HG02798 (cell line): Measurements from ENCODE around the gene SLN.
"Not testable (repeated sequence)": the region's sequence is repeated elsewhere in the genome, so short reads cannot be mapped to it uniquely, and the experiment has no call there.

Experiments used
- ATAC-seq: cut with Tn5 transposase; IDR thresholded peaks from one replicate; pipeline ENCODE4 v1.9.1; 2021; ENCODE audit warnings: mild to moderate bottlenecking; ENCODE audit not compliant: unreplicated experiment, poor library complexity

SLN gene

GRCh38 chr11:107711861-107712755 lies at the start of gene SLN:
Gene SLN (minus strand): TSS chr11:107712056.
- ATAC-seq = no peak

- not testable (repeated sequence) for ATAC-seq
Measured at GRCh38 chr11:107758719-107759355, 47.0 kb upstream of the SLN start.

DNA sequence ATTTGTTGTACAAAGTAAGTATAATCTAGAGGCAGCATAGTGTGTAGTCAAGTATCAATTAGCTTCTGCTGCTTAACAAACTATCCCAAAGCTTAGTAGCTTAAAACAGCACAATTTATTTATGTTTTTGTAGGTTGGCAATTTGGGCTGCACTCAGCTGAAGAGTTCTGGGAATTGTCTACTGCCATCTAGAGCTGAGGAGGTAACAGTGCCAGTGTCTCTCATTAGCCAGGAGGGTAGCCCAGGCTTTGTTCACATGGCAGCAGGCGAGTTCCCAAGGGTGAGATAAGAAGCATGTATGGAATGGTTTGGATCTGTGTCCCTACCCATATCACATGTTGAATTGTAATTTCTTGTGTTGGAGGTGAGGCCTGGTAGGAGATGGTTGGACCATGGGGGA lies 45.8 kb upstream of the SLN start:
- no peak for ATAC-seq

DNA sequence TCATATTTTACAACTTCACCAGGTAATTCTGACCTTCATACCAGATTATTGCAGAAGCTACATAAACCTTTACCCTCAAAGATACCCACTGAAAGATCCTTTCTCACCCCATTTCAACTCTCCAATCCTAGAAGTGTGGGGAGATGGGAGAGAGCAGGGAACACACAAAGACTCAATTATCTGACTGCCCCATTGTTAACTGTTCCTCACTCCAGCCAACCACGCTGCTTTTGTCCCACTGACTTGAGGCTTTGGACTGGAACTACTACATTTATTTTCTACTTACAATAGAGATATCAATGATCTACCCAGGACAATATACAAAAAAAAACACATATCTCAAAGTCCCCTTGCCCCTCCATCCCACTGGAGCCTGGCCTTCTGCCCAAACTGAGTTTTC lies 44.7 kb upstream of the SLN start:
- ATAC-seq = no peak

DNA sequence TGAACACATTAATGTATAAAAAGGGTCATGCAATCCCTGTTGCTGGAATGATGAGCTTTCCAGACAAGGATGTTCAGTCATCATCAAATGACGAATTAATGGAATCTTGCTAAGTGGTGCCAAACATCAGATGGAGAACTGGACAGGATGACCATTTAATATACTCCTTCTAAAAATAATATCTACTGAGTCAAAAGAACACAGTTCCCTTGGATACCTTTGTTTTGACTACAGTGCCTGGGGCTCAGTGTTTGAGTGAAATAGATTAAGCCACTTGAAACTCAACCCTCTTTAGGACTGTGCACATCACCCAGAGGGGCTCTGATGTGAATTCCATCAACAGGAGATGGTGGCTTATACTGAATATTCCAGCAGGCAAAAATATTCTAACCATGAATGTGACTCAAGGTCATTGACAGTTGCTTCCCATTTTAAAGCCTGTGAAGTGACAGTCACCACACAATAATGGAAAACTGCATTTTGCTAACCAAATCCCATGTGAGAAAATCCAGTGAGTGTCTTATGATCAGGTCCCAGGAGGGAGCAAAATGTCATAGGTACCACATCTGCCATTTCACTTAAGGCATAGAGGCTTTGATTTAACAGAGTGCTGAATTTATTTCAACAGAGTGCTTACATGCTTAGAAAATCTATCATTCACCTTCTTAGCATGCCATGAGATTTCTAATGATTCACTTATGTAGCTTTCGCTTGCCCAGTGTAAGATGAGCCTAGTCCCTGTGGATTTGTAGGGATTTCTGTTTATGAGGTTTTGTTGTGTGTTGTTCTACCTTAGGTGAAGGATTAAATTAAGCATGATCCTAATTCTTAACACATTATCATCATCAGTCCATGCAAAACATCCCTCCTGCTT lies 41.3 kb upstream of the SLN start:
- ATAC-seq = no peak

GRCh38 chr11:107752508-107752907 lies 40.7 kb upstream of the SLN start:
- ATAC-seq = no peak

DNA sequence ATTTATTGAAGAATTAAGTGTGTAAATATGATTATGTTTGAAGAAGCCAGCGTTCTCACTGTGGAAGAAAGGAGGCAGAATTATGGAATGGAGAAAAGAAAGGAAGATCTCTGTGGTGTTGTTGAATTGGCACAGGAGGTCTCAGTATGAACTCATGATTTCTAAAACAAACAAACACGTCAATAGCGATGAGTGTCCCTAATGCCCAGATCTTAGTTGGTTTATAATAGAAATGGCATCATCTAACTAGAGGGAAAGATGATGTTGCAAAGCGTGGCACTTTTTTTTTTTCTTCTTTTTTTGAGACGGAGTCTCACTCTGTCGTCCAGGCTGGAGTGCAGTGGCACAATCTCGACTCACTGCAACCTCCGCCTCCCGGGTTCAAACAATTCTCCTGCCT lies 39.2 kb upstream of the SLN start:
- no peak for ATAC-seq

DNA sequence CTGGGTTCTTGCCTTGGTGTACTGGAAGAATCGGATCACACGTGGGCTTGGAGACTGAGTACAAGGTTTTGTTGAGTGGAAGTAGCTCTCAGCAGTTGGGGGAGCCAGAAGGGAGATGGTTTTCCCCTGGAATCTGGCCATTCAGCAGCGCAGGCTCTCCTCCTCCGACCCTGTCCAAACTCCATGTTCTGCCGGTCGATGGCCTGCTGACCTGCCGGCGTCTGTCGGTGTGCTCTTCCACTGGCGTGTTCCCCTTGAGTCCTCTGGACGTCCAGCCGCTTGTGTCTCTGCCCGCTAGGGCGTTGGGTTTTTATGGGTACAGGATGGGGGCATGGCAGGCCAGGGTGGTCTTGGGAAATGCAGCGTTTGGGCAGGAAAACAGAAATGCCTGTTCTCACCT lies 38.5 kb upstream of the SLN start:
- no peak for ATAC-seq

DNA sequence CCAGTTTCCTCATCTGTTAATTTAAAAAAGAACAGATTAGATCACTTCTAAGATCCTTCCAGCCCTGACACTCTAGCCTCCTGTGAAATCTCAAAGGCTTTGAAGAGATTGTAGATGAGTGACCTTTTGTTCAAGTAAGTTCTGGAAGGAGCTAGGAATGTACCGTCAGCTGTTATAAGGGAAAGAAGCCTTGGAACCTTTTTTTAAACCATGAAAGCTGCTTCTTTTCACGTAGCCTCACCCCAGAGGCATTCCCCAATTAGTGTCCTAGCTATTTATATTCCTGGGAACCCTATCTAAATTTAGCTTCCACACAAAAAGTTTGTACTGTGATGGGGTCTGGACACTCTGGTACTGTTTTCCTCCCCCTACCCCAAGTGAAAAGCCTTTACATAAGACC lies 35.8 kb upstream of the SLN start:
- no peak for ATAC-seq

- ATAC-seq = no peak
Measured at GRCh38 chr11:107744736-107745135, 32.9 kb upstream of the SLN start.

GRCh38 chr11:107743191-107743590 lies 31.3 kb upstream of the SLN start:
- no peak for ATAC-seq

DNA sequence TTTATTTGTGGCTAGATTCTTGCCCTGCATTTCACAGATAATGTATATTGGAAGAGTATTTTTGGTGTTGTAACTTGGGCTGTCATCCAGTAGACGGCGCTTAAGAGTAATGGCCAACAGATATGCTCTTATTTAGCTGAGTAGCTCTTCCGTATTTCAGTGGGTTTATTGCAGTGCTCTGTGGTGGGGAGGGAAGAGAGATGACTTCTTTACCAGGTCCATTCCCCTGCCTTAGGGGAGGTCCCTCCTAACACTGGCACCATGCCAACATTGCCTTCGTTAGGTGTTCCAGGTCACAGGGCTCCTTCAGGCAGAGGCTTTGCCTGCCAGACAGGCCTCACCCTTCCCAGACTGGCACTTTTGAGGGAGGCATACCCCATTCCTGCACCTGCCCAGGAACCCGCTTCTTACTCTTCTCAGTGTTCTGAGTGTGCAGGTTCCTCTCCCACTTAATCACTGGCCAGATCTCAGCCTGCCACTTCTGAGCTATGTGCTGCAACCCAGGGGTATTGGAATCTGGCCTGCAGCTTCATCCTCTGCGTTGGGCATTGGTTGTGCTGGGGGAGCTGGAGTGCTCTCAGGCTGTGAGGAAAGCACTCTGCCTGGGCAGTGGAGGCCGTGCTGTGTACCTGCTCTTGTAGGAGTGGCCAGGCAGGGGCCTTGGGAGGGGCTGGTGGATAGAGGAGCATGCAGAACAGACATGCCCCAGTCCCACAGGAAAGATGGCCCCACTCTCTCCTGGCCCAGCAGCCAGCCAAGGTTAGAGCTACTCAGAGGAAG lies 29.4 kb upstream of the SLN start:
- ATAC-seq = peak; percentile 92

GRCh38 chr11:107740271-107740670 lies 28.4 kb upstream of the SLN start:
- no peak for ATAC-seq

GRCh38 chr11:107736546-107736945 lies 24.7 kb upstream of the SLN start:
- ATAC-seq = no peak

DNA sequence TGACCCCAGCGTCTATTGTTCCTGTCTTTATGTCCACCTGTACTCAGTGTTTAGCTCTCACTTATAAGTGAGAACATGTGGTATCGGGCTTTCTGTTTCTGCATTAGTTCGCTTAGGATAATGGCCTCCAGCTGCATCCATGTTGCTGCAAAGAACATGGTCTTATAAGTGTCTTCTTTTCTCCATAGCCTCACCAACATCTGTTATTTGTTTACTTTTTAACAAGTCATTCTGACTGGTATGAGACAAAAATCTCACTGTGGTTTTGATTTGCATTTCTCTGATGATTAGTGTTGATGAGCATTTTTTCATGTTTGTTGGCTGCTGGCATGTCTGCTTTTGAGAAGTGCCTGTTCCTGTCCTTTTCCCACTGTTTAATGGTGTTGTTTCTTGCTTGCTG lies 21.7 kb upstream of the SLN start:
- ATAC-seq = peak; percentile 79

- no peak for ATAC-seq
Measured at GRCh38 chr11:107732689-107733051, 20.8 kb upstream of the SLN start.

- peak; percentile 79 for ATAC-seq
Measured at GRCh38 chr11:107731941-107732688, 20.3 kb upstream of the SLN start.

DNA sequence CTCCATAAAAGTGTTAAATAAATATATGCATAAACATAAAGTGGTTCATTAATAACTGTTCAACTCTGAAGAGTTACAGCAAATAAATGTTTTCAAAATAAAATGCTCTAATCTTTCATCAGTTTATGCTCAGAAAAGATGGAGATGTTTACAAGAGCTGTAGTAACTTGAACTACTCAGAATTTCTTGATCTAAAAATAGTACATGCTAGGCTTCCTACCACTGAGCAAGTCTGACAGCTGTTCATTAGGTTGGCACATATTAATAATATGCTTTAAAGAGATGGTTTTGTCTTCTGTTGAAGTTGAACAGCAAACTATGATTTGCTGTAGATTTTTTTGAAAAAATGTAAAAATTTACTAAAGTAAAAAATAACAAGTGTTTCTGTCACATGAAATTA lies 10.8 kb upstream of the SLN start:
- no peak for ATAC-seq

- no peak for ATAC-seq
Measured at GRCh38 chr11:107721207-107721606, 9.4 kb upstream of the SLN start.
